Lower leg skin (tissue), 4 donors: ENCODE data around the gene MACROH2A2. TPM values are rescaled to one million over a fixed set of nuclear protein-coding genes. Genes with fewer than 3 reads are reported as not detected.
"Not testable (repeated sequence)": the region's sequence is repeated elsewhere in the genome, so short reads cannot be mapped to it uniquely, and the experiment has no call there.

Experiments used
- DNase-seq, 2 donors: peaks; one replicate each; pipeline ENCODE4 v3.0.0-alpha.2; 2019; ENCODE audit warnings: low spot score in 2 of 2
- H3K4me3 ChIP-seq: fragments of 200-600 bp; sonication (generic); 2 replicates; pipeline ENCODE4 v1.5.1; 2017; ENCODE audit warnings: mild to moderate bottlenecking, low read depth; ENCODE audit not compliant: poor library complexity, severe bottlenecking
- POLR2A ChIP-seq, 2 donors: fragments of 450-650 bp; IDR thresholded peaks; one replicate each; pipeline ENCODE4 v1.6.1; 2016 to 2017; ENCODE audit warnings: antibody characterized with exemption in 2 of 2, mild to moderate bottlenecking in 1 of 2, moderate library complexity in 1 of 2
- WGBS, 2 donors: methylation state at CpG; one replicate each; pipeline ENCODE4 v1.1.5; 2018; 5-methylcytosine and 5-hydroxymethylcytosine counted together
- intact Hi-C: fragments of 100-400 bp; cut with DNase I; formaldehyde crosslinking; loops from one replicate; pipeline ENCODE4 v1.15.0; 2023; ENCODE audit warnings: low total_unique reads
- total RNA-seq, 4 donors: library from RNA; depleted of rRNA; stranded (reverse); fragments of >200 nt; gene quantifications; one replicate each; pipeline ENCODE4 v1.1.0, GENCODE V29; 2016
- TF ChIP-seq, protein P1 (sequence below), 3 donors: fragments of 450-650 bp; IDR thresholded peaks; one replicate each; pipeline ENCODE4 v1.5.1; 2016; ENCODE audit warnings: antibody characterized with exemption in 3 of 3, mild to moderate bottlenecking in 3 of 3, moderate library complexity in 2 of 3

The MACROH2A2 gene
- total RNA-seq, 4 donors from 2014 or later = 11.0 to 15.4 (median 12.8) TPM

DNA sequence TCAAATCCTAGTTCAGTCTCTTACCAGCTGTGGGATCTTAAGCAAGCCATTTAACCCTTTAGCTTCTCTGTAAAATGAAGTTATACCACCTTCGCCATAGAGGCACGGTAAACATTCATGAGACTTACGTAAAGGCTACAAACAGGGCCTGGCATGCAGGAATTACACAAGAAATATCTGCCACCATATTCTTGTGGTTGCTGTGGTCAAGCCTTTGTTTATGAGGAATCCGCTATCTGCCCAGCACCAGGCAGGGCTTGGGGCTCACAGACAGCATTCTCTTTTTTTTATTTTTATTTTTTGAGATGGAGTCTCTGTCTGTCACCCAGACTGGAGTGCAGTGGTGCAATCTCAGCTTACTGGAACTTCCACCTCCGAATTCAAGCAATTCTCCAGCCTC is 70.1 kb downstream of the MACROH2A2 start:
- DNase-seq = no peak
- no peak overlapping the region for H3K4me3 ChIP-seq
- intact Hi-C loops = no loop called here
- 92 to 93% methylated on average over 5 of the region's 5 CpGs for WGBS, 2 donors
- TF ChIP-seq, protein P1, sequence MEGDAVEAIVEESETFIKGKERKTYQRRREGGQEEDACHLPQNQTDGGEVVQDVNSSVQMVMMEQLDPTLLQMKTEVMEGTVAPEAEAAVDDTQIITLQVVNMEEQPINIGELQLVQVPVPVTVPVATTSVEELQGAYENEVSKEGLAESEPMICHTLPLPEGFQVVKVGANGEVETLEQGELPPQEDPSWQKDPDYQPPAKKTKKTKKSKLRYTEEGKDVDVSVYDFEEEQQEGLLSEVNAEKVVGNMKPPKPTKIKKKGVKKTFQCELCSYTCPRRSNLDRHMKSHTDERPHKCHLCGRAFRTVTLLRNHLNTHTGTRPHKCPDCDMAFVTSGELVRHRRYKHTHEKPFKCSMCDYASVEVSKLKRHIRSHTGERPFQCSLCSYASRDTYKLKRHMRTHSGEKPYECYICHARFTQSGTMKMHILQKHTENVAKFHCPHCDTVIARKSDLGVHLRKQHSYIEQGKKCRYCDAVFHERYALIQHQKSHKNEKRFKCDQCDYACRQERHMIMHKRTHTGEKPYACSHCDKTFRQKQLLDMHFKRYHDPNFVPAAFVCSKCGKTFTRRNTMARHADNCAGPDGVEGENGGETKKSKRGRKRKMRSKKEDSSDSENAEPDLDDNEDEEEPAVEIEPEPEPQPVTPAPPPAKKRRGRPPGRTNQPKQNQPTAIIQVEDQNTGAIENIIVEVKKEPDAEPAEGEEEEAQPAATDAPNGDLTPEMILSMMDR (IDR thresholded peaks at IDR 0.05) = no peak
- no peak for TF ChIP-seq POLR2A (IDR thresholded peaks at IDR 0.05)

DNA sequence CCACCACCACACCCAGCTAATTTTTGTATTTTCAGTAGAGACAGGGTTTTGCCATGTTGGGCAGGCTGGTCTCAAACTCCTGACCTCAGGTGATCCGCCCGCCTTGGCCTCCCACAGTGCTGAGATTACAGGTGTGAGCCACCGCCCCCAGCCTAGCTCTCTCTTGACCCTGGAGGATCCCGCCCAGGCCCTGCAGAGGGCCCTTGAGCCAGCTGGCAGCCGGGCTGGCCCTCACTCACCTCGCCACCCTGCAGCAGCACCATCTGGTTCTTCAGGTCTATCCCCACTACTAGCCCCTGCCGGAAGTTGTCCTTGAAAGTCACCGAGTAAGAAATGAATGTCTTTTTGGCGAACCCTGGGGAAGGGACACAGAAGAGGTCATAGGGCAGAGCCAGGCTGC is 70.5 kb downstream of the MACROH2A2 start:
- WGBS, 2 donors = 92 to 93% methylated on average over 9 of the region's 9 CpGs
- H3K4me3 ChIP-seq, DNase-seq, intact Hi-C loops: not testable (repeated sequence)

DNA sequence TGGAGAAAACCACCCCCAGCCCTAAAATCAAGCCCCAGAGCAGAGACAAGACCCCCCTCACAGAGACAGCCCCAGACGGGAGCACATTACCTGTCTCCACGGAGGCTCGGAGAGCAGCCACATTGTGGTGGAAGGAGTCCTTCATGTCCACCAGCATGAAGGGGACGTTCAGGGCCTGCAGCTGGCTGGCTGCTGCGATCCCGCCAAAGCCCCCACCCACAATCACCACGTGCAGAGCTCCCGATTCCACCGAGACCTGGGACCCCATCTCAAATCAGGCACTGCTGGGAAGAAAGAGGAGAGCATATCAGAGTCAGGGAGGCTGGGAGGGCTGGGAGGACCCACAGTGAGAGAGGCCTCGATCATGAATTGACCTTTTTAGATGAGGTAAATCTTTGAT is 71.2 kb downstream of the MACROH2A2 start:
- TF ChIP-seq POLR2A (IDR thresholded peaks at IDR 0.05) = no peak
- TF ChIP-seq, protein P1 (IDR thresholded peaks at IDR 0.05) = no peak
- intact Hi-C loops = no loop called here
- no peak for DNase-seq
- no peak overlapping the region for H3K4me3 ChIP-seq
- 92 to 95% methylated on average over 7 to 10 of the region's 10 CpGs for WGBS, 2 donors

DNA sequence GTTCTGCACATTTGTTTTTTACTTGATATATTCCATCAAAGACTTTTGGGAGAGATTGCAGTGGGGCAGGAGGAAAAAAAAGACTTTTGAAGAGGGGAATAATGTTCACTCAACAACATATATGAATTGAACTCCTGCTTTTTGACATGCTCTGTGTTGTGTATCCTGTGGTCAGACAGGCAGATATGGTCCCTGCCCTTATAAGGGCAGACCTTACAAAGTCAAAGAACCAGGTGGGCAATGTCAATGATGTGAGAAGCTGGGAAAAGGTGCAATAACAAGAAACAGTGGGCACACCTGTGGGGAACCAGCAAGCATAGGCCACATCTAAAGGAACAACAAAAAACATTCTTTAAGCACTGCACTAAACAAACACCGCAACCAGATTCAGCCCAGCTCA is 71.8 kb downstream of the MACROH2A2 start:
- WGBS, 2 donors = 95 to 100% methylated on average over 1 of the region's 1 CpG
- no peak overlapping the region for H3K4me3 ChIP-seq
- intact Hi-C loops = no loop called here
- TF ChIP-seq, protein P1 (IDR thresholded peaks at IDR 0.05) = no peak
- no peak for TF ChIP-seq POLR2A (IDR thresholded peaks at IDR 0.05)
- DNase-seq = no peak

DNA sequence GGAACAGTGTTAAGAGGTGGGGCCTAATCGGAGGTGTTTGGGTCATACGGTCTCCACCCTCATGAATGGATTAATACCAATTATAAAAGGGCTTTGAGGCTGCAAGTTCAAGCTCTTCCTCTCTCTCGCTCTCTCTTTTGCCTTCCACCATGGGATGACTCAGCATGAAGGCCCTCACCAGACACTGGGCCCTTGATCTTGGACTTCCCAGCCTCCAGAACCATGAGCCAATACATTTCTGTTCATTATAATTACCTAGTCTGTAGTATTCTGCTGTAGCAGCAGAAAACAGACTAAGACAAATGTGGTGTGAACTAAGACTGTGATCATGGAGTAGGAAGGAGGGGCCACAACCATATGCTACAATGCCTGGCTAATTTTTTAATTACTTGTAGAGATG is 72.3 kb downstream of the MACROH2A2 start:
- DNase-seq = no peak
- TF ChIP-seq POLR2A (IDR thresholded peaks at IDR 0.05) = no peak
- TF ChIP-seq, protein P1 (IDR thresholded peaks at IDR 0.05) = no peak
- no peak overlapping the region for H3K4me3 ChIP-seq
- WGBS, 2 donors = 91 to 97% methylated on average over 3 of the region's 3 CpGs
- intact Hi-C loops = no loop called here

DNA sequence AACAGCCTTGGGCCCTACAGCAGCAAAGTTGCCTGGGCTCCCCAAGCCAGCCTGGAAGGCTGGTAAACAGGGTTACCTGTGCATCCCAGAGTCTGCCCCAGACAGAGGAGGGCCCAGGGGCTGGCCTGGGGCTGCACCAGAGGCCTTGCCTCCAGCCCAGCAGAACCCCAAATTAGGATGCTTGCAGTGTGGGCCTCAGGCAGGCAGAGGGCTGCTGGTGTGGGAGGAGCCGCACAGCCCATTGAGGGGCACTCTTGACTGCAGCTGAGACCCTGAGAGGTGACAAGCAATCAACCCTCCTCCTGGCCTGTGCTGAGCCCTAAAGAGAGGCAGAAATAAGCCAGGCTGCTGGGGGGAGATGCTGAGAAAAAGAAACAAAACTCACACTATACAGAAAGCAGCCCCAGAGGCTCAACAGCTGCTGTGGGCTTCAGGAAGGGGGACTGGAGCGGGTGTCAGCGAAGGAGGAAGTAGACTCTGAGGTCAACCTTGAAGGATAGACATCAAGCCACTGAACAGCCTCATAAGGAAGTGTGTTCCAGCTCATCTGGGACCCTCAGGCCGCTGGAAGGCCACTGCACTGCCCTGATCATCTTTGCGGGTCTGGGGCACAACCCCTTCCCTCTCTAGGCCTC is 73.4 kb downstream of the MACROH2A2 start:
- DNase-seq = no peak
- no peak for TF ChIP-seq POLR2A (IDR thresholded peaks at IDR 0.05)
- TF ChIP-seq, protein P1 (IDR thresholded peaks at IDR 0.05) = no peak
- H3K4me3 ChIP-seq = no peak overlapping the region
- intact Hi-C loops = no loop called here
- 91 to 98% methylated on average over 5 of the region's 5 CpGs for WGBS, 2 donors
